Activated CD4-positive, alpha-beta T cell treated with anti-CD3 and anti-CD28 coated beads for 4 hours (primary cell): Measurements from ENCODE around the gene SLC35B1.

Experiments used
- DNase-seq, 2 donors: peaks; one replicate each; pipeline ENCODE4 v3.0.0-alpha.2; 2020

Gene SLC35B1

GRCh38 chr17:49664706-49665211, 43.0 kb downstream of the SLC35B1 start:
- DNase-seq = no peak

- no peak for DNase-seq
These were observed 47.9 kb downstream of the SLC35B1 start for GRCh38 chr17:49659661-49660382.

- no peak for DNase-seq
These were observed 51.5 kb downstream of the SLC35B1 start for GRCh38 chr17:49656247-49656646.
